Stimulated activated CD8-positive, alpha-beta memory T cell treated with anti-CD3 and anti-CD28 coated beads, Interleukin-15, amount 100 ng/mL, for 48 hours (primary cell): ENCODE results near the gene TUBA4A.
"Not testable (repeated sequence)": the region's sequence is repeated elsewhere in the genome, so short reads cannot be mapped to it uniquely, and the experiment has no call there.

Experiments
- DNase-seq, 2 donors: peaks; one replicate each; pipeline ENCODE4 v3.0.0-alpha.2; 2020; ENCODE audit warnings: low read depth in 2 of 2

Gene TUBA4A

DNA sequence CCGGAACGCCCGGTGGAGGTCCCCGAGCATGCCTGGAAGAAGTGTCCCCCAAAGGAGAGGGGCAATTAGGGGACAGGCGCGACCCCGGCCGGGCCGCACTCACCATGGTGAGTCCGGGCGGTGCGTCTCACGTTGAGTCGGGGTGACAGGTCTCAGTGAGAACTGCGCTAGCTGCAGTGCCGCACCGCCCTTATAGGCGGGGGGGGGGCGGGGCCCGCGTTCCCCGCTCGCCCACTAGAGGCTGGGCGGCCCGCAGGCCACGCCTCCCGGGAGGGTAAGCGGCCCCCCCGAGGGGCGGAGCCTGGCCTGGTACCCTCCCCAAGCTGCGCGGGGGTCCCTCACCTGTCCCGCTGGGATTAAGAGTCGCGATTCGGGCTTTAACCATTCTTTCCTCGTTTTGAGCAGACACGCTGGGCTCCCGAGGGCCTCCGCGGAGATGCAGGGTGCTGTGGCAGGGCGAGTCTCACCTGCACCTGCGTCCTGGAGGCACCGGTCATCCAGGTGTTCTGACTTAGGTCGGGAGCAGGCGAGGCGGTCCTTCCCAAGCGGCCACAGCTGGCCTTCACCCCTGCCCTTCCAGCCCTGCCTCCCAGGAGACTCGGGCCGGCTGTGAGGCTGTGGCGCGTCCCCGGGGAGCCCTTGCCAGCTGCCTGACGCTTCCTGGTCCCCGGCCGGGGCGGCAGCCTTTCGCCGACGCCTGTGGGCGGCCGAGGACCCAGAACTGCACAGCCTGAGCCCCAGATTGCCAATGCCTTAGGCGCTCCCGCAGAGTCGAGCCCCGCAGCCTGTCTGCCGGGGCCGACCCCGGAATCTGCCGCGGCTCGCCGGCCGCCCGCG is at the start of gene TUBA4A:
Gene TUBA4A, minus strand, starts transcription at position 166 of the 837 bp plus-strand sequence. Its CDS starts 60 bp downstream, at position 106.
- peak; percentile 84 to 87 for DNase-seq

GRCh38 chr2:219302412-219302968 is 48.8 kb upstream of the TUBA4A start:
- DNase-seq, result no peak

- no peak for DNase-seq
Measured at GRCh38 chr2:219300022-219300421, 46.3 kb upstream of the TUBA4A start.

DNA sequence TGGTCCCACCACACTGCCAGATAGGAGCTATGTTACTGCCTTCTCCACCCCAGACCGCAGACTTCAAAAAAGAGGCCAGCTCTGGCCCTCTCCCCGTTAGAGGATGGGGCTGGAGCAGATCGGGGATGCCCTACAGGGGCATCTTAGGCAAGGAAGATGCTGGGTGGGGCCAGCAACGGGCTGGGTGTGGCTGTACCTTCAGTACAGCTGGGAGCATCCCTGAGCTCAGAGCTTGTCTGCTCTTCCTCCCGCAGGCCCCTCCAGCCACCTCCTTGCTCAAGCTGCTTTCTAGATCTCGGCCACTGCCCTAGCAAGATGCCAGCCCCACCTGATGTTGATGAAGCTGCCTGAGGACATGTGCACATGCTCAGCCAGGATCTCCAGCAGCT is 45.6 kb upstream of the TUBA4A start:
- DNase-seq, result no peak

DNA sequence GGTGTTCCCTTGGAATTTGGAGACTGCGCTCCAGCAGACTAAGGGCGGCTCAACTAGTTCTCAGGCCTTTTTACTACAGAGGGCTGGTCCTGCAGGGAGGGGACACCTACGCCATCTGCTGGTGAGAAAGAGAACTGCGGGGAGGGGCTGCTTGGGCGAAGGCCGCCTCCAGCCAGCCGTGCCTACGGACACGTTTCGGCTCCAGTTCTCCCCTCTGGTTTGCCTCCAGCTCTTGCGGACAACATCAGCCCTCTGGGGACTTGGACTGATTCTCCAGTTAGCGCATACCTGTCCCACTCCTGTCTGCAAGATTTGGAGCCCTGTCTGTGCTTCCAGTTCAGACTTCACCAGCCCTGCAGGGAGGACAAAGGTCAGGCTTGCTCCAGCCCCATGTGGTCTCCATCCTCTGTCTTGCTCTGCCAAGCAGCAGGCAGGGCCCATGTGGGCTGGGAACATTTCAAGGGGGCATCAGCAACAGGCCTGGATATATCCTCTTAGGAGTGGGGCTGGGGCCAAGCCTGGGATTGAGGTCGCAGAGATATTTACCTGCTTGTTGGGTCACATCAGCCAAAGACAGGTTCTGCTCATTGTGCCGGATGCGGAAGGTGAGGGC is 45.1 kb upstream of the TUBA4A start:
- peak; percentile 78 for DNase-seq

- no peak for DNase-seq
Measured at GRCh38 chr2:219297766-219298456, 44.2 kb upstream of the TUBA4A start.

- no peak for DNase-seq
Measured at GRCh38 chr2:219296631-219297391, 43.1 kb upstream of the TUBA4A start.

DNA sequence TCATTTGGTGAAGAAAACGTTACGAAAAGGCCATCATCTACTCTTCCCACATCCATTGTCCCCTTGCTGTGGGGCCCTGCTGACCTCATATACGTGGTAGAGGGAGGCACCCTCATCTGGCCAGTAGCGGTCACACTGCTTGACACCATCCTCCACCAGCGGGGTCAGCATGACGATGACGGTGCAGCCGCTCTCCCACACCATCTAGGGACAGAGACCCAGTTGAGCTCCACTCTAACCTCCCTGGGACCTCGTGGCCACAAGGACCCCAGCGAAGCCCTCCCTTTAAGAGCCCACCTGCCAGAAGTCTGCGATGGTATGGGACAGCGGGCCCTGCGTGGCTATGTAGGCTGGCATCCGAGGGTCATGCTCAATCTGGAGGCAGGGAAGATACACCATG is 42.4 kb upstream of the TUBA4A start:
- DNase-seq, result no peak

DNA sequence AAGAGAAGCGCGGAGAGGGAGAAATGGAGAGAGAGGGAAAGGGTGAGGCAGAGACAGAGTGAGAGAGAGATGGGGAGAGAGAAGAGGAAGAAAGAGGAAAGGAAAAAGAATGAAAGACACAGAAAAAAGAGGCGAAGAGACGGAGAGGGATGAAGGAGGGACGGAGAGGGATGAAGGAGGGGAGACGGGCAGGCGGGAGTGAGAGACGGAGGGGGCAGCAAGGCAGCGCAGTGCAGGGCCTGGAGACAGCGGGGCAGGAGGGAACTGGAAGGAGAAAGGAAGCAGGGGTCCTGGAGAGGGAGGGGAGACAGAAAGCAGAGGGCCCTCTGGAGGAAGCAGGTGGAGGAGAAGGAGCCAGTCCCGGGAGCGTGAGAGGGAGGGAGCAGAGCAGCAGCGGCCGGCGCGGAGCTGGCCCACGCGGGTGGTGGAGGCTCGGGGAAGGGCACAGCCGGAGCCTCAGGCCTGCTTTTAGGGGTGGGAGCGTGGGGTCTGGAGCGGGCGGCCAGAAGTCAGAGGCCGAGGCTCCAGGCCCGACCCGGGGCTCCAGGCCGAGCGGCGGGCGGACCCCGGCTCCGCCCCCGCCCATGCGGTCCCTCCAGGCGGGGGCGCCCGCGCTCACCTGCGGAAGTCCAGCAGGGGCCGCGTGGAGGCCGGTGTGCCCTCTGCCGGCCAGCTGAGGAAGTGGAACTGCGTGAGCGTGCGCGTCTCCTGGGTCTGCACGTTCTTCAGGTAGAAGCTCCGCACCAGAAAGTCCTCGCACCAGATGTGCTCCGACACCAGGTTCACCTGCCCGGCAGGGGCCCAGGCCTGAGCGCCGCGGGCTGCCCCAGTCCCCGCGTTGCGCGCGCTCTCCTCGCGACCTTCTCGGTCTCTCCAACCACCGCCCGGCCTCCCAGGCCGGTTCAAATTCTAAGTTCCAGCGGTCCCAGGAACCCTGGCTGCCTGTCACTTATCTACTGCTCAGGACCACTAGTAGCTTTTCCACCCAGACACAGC is 40.9 kb upstream of the TUBA4A start:
- peak; percentile 76 to 81 for DNase-seq

GRCh38 chr2:219293736-219294231 is 40.1 kb upstream of the TUBA4A start:
- DNase-seq, result no peak

- DNase-seq, result no peak
Measured at GRCh38 chr2:219292616-219293015, 38.9 kb upstream of the TUBA4A start.

GRCh38 chr2:219291910-219292490 is 38.3 kb upstream of the TUBA4A start:
- DNase-seq, result no peak

GRCh38 chr2:219291394-219291793 is 37.7 kb upstream of the TUBA4A start:
- DNase-seq, result no peak

DNA sequence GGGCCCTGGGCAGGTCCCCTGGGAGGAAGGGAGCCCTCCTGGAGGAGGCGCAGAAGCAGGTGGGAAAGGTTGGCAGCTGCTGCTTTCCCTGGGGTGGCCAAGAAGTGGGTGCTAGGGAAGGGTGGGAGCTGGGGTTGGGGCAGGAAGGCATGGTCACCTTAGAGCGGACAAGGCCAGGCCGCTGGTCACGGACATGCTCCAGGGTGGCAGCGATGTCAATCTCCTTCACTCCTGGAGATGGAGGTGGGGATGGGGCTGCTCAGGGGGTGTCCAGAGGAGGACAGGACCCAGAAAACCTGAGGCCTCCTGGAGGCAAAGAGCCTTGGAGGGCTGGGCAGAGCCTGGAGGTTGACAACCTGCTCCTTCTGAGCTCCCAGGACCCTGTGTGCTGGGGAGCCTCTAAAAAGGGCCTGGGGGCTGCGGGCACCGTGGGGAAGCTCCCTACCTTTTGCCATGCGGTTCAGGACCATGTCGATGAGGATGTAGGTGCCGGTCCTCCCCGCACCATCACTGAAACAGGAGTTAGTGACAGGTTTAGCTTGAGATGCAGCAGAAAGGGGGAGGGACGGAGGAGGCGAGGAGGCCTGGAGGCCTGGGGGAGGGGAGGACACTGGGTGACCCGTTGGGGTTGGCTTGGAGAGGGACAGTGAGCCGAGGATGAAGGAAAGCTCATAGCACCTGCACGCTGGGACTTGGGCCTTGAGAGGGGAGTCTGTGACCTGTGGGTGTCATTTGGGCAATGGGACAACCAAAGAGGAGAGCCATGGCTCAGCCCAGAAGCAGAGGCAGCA is 36.9 kb upstream of the TUBA4A start:
- no peak for DNase-seq

DNA sequence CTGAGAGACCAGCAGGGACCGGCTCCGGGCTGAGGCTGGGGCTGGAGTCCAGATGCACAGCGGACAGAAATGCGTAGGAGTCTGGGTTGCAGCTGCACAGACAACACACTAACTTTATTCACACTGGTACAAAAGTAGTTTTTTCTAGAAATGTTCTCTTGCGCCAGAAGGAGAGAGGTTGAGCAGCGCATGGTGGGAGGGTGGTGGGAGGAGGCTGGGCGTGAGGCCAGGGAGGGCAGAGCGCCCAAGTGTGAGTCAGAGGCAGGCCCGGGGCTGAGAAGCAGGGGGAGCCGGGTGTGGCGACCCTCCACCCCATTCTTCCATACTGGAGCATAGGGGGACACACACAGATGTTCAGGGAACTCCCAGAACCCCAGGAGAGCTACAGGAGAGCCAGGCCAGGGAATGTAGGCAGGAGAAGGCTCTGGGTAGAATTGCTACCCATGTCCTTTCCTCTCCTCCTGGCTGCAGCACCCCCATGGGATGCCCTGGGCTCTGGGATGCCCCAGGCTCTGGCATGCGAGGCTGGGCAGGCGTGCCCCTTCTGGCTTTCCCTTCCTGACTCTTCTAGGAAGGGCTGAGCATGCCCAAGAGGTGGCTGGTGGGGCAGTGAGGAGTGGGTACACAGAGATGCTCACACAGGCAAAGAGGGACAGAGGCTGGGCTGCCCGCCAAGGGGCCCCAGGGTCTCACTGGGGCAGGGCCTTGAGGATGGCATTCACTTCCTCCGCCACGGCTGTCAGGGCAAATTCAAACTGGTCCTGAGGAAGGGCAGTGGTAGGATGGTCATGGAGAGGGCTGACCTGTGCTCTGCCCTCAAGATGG is 36.0 kb upstream of the TUBA4A start:
- no peak for DNase-seq

GRCh38 chr2:219289195-219289536 is 35.4 kb upstream of the TUBA4A start:
- DNase-seq, result no peak

DNA sequence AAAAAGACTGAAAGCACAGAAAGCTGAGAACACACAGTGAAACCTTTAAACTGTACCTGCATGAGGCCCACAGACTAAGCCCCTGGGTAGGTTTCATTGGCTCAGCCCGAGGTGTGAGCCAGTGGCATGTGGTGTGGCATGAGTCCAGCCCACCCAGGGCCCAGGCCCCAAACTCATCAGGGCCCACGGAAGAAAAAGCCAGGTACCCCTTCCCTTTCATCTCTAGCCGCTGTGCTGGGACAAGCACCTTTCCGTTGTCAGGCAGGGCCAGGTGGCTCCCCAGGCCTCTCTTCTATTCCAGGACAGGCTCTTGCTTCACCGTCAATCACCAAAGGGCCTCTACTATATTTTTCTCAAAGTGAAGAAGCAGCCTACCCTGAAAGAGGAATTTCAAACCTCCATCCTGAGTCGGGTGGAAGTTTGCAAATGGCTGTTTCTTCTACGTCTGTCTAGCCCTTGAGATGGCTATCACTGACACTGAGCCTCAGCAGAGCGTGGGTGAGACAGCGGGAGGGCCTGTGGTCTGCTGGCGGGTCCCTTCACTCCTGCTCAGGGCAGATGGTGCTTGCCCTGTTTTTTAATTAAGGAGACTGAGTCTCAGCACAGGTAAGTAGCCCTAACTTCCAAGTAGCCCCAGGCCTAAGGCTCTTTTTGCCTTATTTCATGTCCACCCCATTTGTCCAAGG is 34.0 kb upstream of the TUBA4A start:
- DNase-seq, result no peak

DNA sequence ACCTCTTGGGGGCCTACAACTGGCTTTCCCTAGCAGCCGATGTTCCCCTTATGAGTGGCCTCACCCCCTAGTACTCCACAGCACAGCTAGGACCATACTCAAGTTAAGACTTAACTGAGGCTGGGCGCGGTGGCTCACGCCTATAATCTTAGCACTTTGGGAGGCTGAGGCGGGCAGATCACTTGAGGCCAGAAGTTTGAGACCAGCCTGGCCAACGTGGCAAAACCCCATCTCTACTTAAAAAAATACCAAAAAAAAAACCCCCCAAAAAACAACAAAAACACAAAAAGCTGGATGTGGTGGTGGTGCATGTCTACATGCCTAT is 33.4 kb upstream of the TUBA4A start:
- DNase-seq, result not testable (repeated sequence)
